ENCODE measurements around the gene OR10K1. TPM values are rescaled to one million over a fixed set of nuclear protein-coding genes. Genes with fewer than 3 reads are reported as not detected.

The OR10K1 gene
- total RNA-seq, 1 experiment from 2014 or later, result not detected

DNA sequence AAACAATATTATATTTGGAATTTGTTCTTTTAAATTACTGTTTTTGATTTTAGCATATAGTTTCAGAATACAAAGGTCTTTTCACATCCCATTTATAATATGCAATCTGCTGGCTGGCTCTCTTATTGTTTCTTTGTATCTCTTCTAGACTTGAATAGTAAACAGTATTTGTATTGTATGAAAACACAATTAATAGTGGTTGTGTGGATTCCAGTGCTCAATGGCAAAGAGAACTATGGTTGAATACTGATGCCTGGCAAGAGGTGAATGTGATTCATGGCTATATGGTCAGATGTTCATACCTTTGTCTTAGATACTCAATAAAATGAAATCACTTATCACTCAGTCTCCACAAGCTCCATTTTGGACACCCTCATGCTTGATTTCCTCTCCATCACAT lies 55.3 kb downstream of the OR10K1 start:
- H3K27me3 ChIP-seq (ENCODE audit: insufficient read depth, low read length), result no peaks in the 10 kb centered on the region
- H3K56ac ChIP-seq (ENCODE audit: insufficient read length, low read depth, low read length), result no peak overlapping the region
- H4K91ac ChIP-seq (ENCODE audit: insufficient read length, low read depth, low read length), result no peak overlapping the region
- no peak overlapping the region for H3K27ac ChIP-seq (ENCODE audit: insufficient read length, low read depth, low read length)
- H2BK120ac ChIP-seq (ENCODE audit: low read depth, low read length, poor library complexity, severe bottlenecking), result no peak overlapping the region
- H4K20me1 ChIP-seq (ENCODE audit: control insufficient read depth, insufficient read depth, insufficient read length), result no peaks in the 10 kb centered on the region
- H2BK15ac ChIP-seq (ENCODE audit: low read depth, low read length), result no peak overlapping the region
- no peak overlapping the region for H3K23ac ChIP-seq (ENCODE audit: insufficient read length, low read depth, low read length)
- H3K4me1 ChIP-seq (ENCODE audit: insufficient read depth, low read length), result no peaks in the 10 kb centered on the region
- H3K4me2 ChIP-seq (ENCODE audit: insufficient read depth, insufficient read length, low read length), result no peak overlapping the region
- H3K9me3 Mint-ChIP-seq, result no peaks in the 10 kb centered on the region
- no peak overlapping the region for H3K14ac ChIP-seq (ENCODE audit: insufficient read depth, low read length)
- no peak overlapping the region for H3T11ph ChIP-seq (ENCODE audit: low read length)
- H3K79me2 ChIP-seq (ENCODE audit: insufficient read depth, low read length), result no peaks in the 10 kb centered on the region
- H3K79me1 ChIP-seq (ENCODE audit: insufficient read depth, low read depth, low read length, poor library complexity, severe bottlenecking), result no peaks in the 10 kb centered on the region
- no peak overlapping the region for H2BK5ac ChIP-seq (ENCODE audit: insufficient read length, low read length)
- no peaks in the 10 kb centered on the region for H3K36me3 Mint-ChIP-seq (ENCODE audit: insufficient read depth in 1 of 3, low read depth in 3 of 3)
- H3K27me3 Mint-ChIP-seq (ENCODE audit: low read depth), result no peaks in the 10 kb centered on the region
- no peak overlapping the region for H2AFZ ChIP-seq (ENCODE audit: low read length)
- no peak overlapping the region for H3K4me3 Mint-ChIP-seq
- H3K4me1 Mint-ChIP-seq, result peaks cover 5 to 7% of the 10 kb centered on the region in 2 experiments; a peak in 3 of 4 replicates
- H4K5ac ChIP-seq (ENCODE audit: insufficient read length, low read depth, low read length), result no peak overlapping the region
- no peak overlapping the region for H4K8ac ChIP-seq (replicated peaks; ENCODE audit: insufficient read length, low read depth, low read length)
- no peak overlapping the region for H3K9ac ChIP-seq (ENCODE audit: extremely low read depth, insufficient read length, low read length)
- H3K4ac ChIP-seq (ENCODE audit: low read depth, low read length), result no peak overlapping the region
- no peak overlapping the region for H2BK12ac ChIP-seq (ENCODE audit: insufficient read length, low read depth, low read length)
- H3K27ac Mint-ChIP-seq, result no peak overlapping the region
- H3K9me3 ChIP-seq (ENCODE audit: control insufficient read depth, low read depth, low read length), result no peaks in the 10 kb centered on the region
- H3K18ac ChIP-seq (ENCODE audit: insufficient read length, low read depth, low read length), result no peak overlapping the region
- no peak overlapping the region for H2AK5ac ChIP-seq (ENCODE audit: insufficient read length, low read length)
- H2BK20ac ChIP-seq (ENCODE audit: low read depth, low read length, poor library complexity, severe bottlenecking), result no peak overlapping the region
- TF ChIP-seq, protein P1, sequence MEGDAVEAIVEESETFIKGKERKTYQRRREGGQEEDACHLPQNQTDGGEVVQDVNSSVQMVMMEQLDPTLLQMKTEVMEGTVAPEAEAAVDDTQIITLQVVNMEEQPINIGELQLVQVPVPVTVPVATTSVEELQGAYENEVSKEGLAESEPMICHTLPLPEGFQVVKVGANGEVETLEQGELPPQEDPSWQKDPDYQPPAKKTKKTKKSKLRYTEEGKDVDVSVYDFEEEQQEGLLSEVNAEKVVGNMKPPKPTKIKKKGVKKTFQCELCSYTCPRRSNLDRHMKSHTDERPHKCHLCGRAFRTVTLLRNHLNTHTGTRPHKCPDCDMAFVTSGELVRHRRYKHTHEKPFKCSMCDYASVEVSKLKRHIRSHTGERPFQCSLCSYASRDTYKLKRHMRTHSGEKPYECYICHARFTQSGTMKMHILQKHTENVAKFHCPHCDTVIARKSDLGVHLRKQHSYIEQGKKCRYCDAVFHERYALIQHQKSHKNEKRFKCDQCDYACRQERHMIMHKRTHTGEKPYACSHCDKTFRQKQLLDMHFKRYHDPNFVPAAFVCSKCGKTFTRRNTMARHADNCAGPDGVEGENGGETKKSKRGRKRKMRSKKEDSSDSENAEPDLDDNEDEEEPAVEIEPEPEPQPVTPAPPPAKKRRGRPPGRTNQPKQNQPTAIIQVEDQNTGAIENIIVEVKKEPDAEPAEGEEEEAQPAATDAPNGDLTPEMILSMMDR (conservative IDR thresholded peaks at IDR 0.05), result no peak
- H3K23me2 ChIP-seq (ENCODE audit: insufficient read length, low read depth, low read length, poor library complexity, severe bottlenecking), result no peaks in the 10 kb centered on the region
- no peak for DNase-seq

Other genes with a start within 250 kb of the OR10K1 start
- not detected in 2 replicates for gene CD1A, start 207.4 kb upstream of the OR10K1 start, total RNA-seq (2021)
- not detected in 2 replicates for gene CD1C, start 171.9 kb upstream of the OR10K1 start, total RNA-seq (2021)
- not detected in 2 replicates for gene CD1B, start 130.3 kb upstream of the OR10K1 start, total RNA-seq (2021)
- not detected in 2 replicates for gene CD1E, start 107.9 kb upstream of the OR10K1 start, total RNA-seq (2021)
- gene OR10T2, start 62.4 kb upstream of the OR10K1 start, total RNA-seq (2021), result not detected in 2 replicates
- not detected in 2 replicates for gene OR10K2, start 35.6 kb upstream of the OR10K1 start, total RNA-seq (2021)
- not detected in 2 replicates for gene OR10R2, start 10.4 kb downstream of the OR10K1 start, total RNA-seq (2021)
- gene OR6Y1, start 92.6 kb downstream of the OR10K1 start, total RNA-seq (2021), result not detected in 2 replicates
- gene OR6P1, start 108.7 kb downstream of the OR10K1 start, total RNA-seq (2021), result not detected in 2 replicates
- gene OR10X1, start 118.1 kb downstream of the OR10K1 start, total RNA-seq (2021), result not detected in 2 replicates
- not detected in 2 replicates for gene OR10Z1, start 143.4 kb downstream of the OR10K1 start, total RNA-seq (2021)
- not detected in 2 replicates for gene SPTA1, start 224.9 kb downstream of the OR10K1 start, total RNA-seq (2021)
- not detected in 2 replicates for gene OR6K2, start 238.8 kb downstream of the OR10K1 start, total RNA-seq (2021)

Data from H9 (cell line).